OCI-LY7 (cell line): ENCODE results near the gene PDSS2. TPM values are rescaled to one million over a fixed set of nuclear protein-coding genes. Genes with fewer than 3 reads are reported as not detected.

Source experiments
- BruUV-seq: library from RNA; stranded (reverse); fragments of 400-500 nt; replicated peaks from 2 replicates; lab custom pipeline; 2021; lab: Mats Ljungman, UMichigan
- CTCF ChIA-PET: fragments of 300-600 bp; sonication (Branson Sonifier 250); formaldehyde crosslinking; loops from one replicate; lab custom pipeline; 2022; ENCODE audit warnings: antibody characterized with exemption; ENCODE audit not compliant: unreplicated experiment; lab: Charles Lee
- POLR2A ChIA-PET: fragments of 300-600 bp; sonication (Branson Sonifier 250); formaldehyde crosslinking; loops from one replicate; lab custom pipeline; 2022; ENCODE audit warnings: antibody characterized with exemption; lab: Charles Lee
- DNase-seq: peaks from one replicate; pipeline ENCODE4 v3.0.0-alpha.2; 2015; ENCODE audit warnings: low spot score
- H2AFZ ChIP-seq: fragments of 200-600 bp; sonication (generic), shearing (Covaris generic); 2 replicates; pipeline ENCODE4 v1.6.1; 2014; ENCODE audit warnings: mild to moderate bottlenecking, antibody characterized with exemption, low read length, moderate library complexity
- H3K27ac ChIP-seq: fragments of 200-600 bp; sonication (generic); 2 replicates; pipeline ENCODE4 v1.5.1; 2014; ENCODE audit warnings: mixed run types, low read depth, mild to moderate bottlenecking, moderate library complexity, low read length, inconsistent platforms; ENCODE audit not compliant: poor library complexity, severe bottlenecking
- H3K36me3 ChIP-seq: fragments of 200-600 bp; sonication (generic); 2 replicates; pipeline ENCODE4 v1.6.1; 2014; ENCODE audit warnings: mild to moderate bottlenecking, antibody characterized with exemption, low read length, moderate library complexity, mixed read lengths; ENCODE audit not compliant: insufficient read depth
- H3K4me1 ChIP-seq: fragments of 200-600 bp; sonication (generic); 2 replicates; pipeline ENCODE4 v1.5.1; 2014; ENCODE audit warnings: mild to moderate bottlenecking, low read length; ENCODE audit not compliant: insufficient read depth, poor library complexity, severe bottlenecking
- H3K4me2 ChIP-seq: fragments of 200-600 bp; sonication (generic); 2 replicates; pipeline ENCODE4 v1.6.1; 2014; ENCODE audit warnings: mild to moderate bottlenecking, low read length
- H3K4me3 ChIP-seq: fragments of 200-600 bp; sonication (generic); 2 replicates; pipeline ENCODE4 v1.5.1; 2014; ENCODE audit warnings: mild to moderate bottlenecking, low read depth, low read length; ENCODE audit not compliant: poor library complexity, severe bottlenecking
- H3K79me2 ChIP-seq: fragments of 200-600 bp; sonication (generic); 2 replicates; pipeline ENCODE4 v1.6.1; 2016; ENCODE audit warnings: low read depth, mild to moderate bottlenecking, low read length, moderate library complexity, mixed read lengths; ENCODE audit not compliant: insufficient read depth
- H3K9me2 ChIP-seq: fragments of 200-600 bp; sonication (generic); 2 replicates; pipeline ENCODE4 v1.6.1; 2016; ENCODE audit warnings: mild to moderate bottlenecking, low read length, mixed read lengths; ENCODE audit not compliant: insufficient read depth
- H3K9me3 ChIP-seq: fragments of 200-600 bp; sonication (generic); 2 replicates; pipeline ENCODE4 v1.6.1; 2014; ENCODE audit warnings: mild to moderate bottlenecking, mixed run types, low read length, mixed read lengths
- H4K20me1 ChIP-seq: fragments of 200-600 bp; sonication (generic); 2 replicates; pipeline ENCODE4 v1.6.1; 2014; ENCODE audit warnings: mild to moderate bottlenecking, antibody characterized with exemption, low read length, moderate library complexity, mixed read lengths; ENCODE audit not compliant: insufficient read depth
- EZH2phosphoT487 ChIP-seq: fragments of 200-600 bp; sonication (generic); IDR thresholded peaks from 2 replicates; pipeline ENCODE4 v1.6.1; 2018; ENCODE audit warnings: low read depth, borderline replicate concordance, mild to moderate bottlenecking, mixed run types, antibody characterized with exemption, low read length, moderate library complexity, mixed read lengths
- intact Hi-C: fragments of 100-400 bp; cut with micrococcal nuclease; formaldehyde crosslinking; loops from one replicate; pipeline ENCODE4 v1.10.0; 2022; ENCODE audit not compliant: unreplicated experiment
- total RNA-seq, 2 experiments: library from RNA; depleted of rRNA in 1 of 2; stranded (reverse); fragments of >200 nt in 1 of 2; shearing (Covaris generic) in 1 of 2; gene quantifications; 2 replicates each; pipeline ENCODE4 v1.2.3, GENCODE V29; 2014 to 2022
- TF ChIP-seq, protein P1 (sequence below): fragments of 200-600 bp; sonication (generic); conservative IDR thresholded peaks from 2 replicates; pipeline ENCODE4 v1.5.1; 2014; ENCODE audit warnings: mild to moderate bottlenecking, antibody characterized with exemption, low read length, moderate library complexity, mixed read lengths

PDSS2 gene
- total RNA-seq, 2 experiments from 2014 or later, result 14.7 to 24.9 TPM

DNA sequence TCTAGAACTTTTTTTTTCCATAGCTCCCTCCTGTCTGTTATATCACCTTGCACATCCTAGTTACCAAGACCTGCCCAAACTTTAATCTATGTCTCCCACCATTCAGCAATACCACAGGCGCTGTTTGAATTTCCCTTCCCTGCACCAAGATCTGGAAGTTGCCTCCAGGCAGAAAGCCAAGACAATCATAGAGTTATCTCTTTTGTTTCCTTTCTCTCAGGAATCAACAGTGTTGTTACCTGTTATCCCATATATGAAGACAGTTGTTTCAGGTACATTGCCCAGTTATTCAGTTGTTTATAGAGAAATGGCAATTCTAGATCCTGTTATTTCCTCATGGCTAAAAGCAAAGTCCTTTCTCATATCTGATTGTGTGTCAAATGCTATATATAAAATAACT, 63.2 kb downstream of the PDSS2 start:
- no peaks in the 10 kb centered on the region for H3K79me2 ChIP-seq
- intact Hi-C loops, result no loop called here
- DNase-seq, result no peak
- BruUV-seq, result no TSS peak
- H3K4me2 ChIP-seq, result no peak overlapping the region
- no peak overlapping the region for H3K4me3 ChIP-seq
- H3K36me3 ChIP-seq, result peaks cover 27% of the 10 kb centered on the region
- no peak overlapping the region for H2AFZ ChIP-seq
- ChIA-PET POLR2A (interaction anchor here (1.1 to 1.9 kb wide), 2 partner anchors 10 to 25 kb away, joined by 3 to 9 read pairs; no protein-coding TSS in a partner anchor), CTCF (no interaction called here)
- H3K9me2 ChIP-seq, result no peaks in the 10 kb centered on the region
- peaks cover 20% of the 10 kb centered on the region; the same call in 1 of the 2 replicates for H3K9me3 ChIP-seq
- no peaks in the 10 kb centered on the region for H4K20me1 ChIP-seq
- no peaks in the 10 kb centered on the region for H3K4me1 ChIP-seq
- TF ChIP-seq, protein P1, sequence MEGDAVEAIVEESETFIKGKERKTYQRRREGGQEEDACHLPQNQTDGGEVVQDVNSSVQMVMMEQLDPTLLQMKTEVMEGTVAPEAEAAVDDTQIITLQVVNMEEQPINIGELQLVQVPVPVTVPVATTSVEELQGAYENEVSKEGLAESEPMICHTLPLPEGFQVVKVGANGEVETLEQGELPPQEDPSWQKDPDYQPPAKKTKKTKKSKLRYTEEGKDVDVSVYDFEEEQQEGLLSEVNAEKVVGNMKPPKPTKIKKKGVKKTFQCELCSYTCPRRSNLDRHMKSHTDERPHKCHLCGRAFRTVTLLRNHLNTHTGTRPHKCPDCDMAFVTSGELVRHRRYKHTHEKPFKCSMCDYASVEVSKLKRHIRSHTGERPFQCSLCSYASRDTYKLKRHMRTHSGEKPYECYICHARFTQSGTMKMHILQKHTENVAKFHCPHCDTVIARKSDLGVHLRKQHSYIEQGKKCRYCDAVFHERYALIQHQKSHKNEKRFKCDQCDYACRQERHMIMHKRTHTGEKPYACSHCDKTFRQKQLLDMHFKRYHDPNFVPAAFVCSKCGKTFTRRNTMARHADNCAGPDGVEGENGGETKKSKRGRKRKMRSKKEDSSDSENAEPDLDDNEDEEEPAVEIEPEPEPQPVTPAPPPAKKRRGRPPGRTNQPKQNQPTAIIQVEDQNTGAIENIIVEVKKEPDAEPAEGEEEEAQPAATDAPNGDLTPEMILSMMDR, result no peak
- H3K27ac ChIP-seq, result no peak overlapping the region

DNA sequence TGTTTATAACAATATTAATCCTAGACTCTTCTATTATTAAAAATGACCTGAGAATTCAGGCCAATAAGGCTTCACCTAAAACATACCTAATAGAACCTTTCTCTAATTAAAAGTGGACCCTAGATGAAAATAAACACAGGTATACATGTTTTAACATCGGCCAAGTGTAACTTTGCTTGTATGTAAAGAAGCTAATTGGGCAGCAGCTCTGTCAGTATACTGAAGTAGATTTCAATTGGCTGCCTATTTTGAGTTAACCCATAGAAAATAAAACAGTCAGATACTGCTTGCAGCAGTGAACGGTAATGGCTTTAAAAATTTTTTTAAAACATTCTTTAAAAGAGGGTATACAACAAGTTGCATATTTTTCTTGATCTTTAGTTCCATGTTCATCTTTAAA, 67.3 kb downstream of the PDSS2 start:
- intact Hi-C loops, result no loop called here
- 0 out of 2 replicates have a peak, but pooled peaks cover 3% of the 10 kb centered on the region for H4K20me1 ChIP-seq
- H3K79me2 ChIP-seq, result no peaks in the 10 kb centered on the region
- no TSS peak for BruUV-seq
- CTCF ChIA-PET, result no interaction called here
- no peak for DNase-seq
- no peak overlapping the region for H2AFZ ChIP-seq
- H3K4me1 ChIP-seq, result no peaks in the 10 kb centered on the region
- no peak overlapping the region for H3K27ac ChIP-seq
- POLR2A ChIA-PET, result interaction anchor here (0.8 to 1.6 kb wide), 2 partner anchors 10 to 25 kb away, joined by 3 to 4 read pairs; no protein-coding TSS in a partner anchor
- peaks cover 18% of the 10 kb centered on the region; the same call in 1 of the 2 replicates for H3K9me3 ChIP-seq
- H3K9me2 ChIP-seq, result no peaks in the 10 kb centered on the region
- TF ChIP-seq EZH2phosphoT487, result no peak
- TF ChIP-seq, protein P1, result no peak
- H3K4me3 ChIP-seq, result no peak overlapping the region
- peaks cover 17% of the 10 kb centered on the region for H3K36me3 ChIP-seq
- H3K4me2 ChIP-seq, result no peak overlapping the region

DNA sequence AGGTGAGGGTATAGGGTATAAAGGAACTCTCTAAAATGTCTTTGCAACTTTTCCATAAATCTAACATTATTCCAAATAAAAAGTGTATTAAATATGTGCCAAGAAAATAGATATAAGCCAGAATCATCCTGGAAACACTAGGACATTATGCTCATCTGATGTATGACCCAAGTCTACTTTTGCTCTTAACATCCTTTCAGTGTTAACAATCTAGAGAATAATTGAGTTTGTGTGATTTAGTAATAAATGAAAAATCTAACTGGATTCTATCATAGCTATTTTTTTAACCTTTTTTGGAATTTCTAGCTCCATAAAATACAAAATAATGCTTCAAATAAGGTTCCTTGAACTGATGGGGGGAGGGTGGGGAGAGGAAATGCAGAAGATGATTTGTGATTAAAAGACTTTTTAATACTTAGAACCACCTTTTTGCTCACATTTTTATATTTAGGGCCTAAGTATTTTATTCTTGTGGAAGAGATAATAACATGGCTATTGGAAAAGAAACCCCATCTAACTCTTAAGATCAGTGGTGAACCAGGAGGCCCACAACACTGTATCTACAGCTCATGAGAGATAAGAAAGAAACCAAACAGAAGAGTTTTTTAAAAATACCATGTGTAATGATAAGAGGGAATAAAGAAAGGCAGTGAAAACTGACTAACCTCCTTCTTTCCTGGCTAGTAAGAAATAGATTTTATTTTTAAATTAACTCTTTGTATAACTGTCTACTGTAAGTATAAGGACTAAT, 68.5 kb downstream of the PDSS2 start:
- CTCF ChIA-PET, result no interaction called here
- H3K4me2 ChIP-seq, result no peak overlapping the region

More for the DNA sequence above, 68.5 kb downstream of the PDSS2 start:
- no peaks in the 10 kb centered on the region for H3K4me1 ChIP-seq
- DNase-seq, result no peak
- POLR2A ChIA-PET, result interaction anchor here (0.6 to 1.2 kb wide), 3 partner anchors 44 to 56 kb away, joined by 3 read pairs; no protein-coding TSS in a partner anchor
- no peaks in the 10 kb centered on the region for H3K9me2 ChIP-seq
- peaks cover 15% of the 10 kb centered on the region for H3K36me3 ChIP-seq
- BruUV-seq, result no TSS peak
- H3K27ac ChIP-seq, result no peak overlapping the region
- H2AFZ ChIP-seq, result no peak overlapping the region
- no peaks in the 10 kb centered on the region for H3K79me2 ChIP-seq
- peaks cover 18% of the 10 kb centered on the region; the same call in 1 of the 2 replicates for H3K9me3 ChIP-seq
- H3K4me3 ChIP-seq, result no peak overlapping the region
- TF ChIP-seq, protein P1, result no peak
- no peak for TF ChIP-seq EZH2phosphoT487
- 0 out of 2 replicates have a peak, but pooled peaks cover 3% of the 10 kb centered on the region for H4K20me1 ChIP-seq
- intact Hi-C loops, result no loop called here
